H9 (cell line): ENCODE results near the gene SLC27A1. TPM values are rescaled to one million over a fixed set of nuclear protein-coding genes. Genes with fewer than 3 reads are reported as not detected.

Experiments
- DNase-seq: peaks from one replicate; pipeline ENCODE4 v3.0.0-alpha.2; 2017
- H2AFZ ChIP-seq: one replicate; pipeline ENCODE4 v1.6.1; 2013; ENCODE audit warnings: mild to moderate bottlenecking, low read length, control low read depth, moderate library complexity
- H2AK5ac ChIP-seq: 2 replicates; pipeline ENCODE4 v1.6.1; 2013; ENCODE audit warnings: low read length, control low read depth, mixed read lengths; ENCODE audit not compliant: insufficient read length
- H2BK120ac ChIP-seq: one replicate; pipeline ENCODE4 v1.6.1; 2013; ENCODE audit warnings: low read depth, mild to moderate bottlenecking, low read length, control low read depth, inconsistent platforms; ENCODE audit not compliant: poor library complexity, severe bottlenecking
- H2BK12ac ChIP-seq: 2 replicates; pipeline ENCODE4 v1.6.1; 2013; ENCODE audit warnings: low read length, control low read depth, mixed read lengths, low read depth; ENCODE audit not compliant: insufficient read length
- H2BK15ac ChIP-seq: 2 replicates; pipeline ENCODE4 v1.6.1; 2013; ENCODE audit warnings: low read depth, low read length, control low read depth
- H2BK20ac ChIP-seq: one replicate; pipeline ENCODE4 v1.6.1; 2013; ENCODE audit warnings: low read depth, mild to moderate bottlenecking, low read length, control low read depth, inconsistent platforms; ENCODE audit not compliant: poor library complexity, severe bottlenecking
- H2BK5ac ChIP-seq: 2 replicates; pipeline ENCODE4 v1.6.1; 2013; ENCODE audit warnings: low read length, control low read depth, mixed read lengths; ENCODE audit not compliant: insufficient read length
- H3K14ac ChIP-seq: 2 replicates; pipeline ENCODE4 v1.6.1; 2013; ENCODE audit warnings: low read length, control low read depth; ENCODE audit not compliant: insufficient read depth
- H3K18ac ChIP-seq: 2 replicates; pipeline ENCODE4 v1.6.1; 2013; ENCODE audit warnings: low read depth, mild to moderate bottlenecking, mixed read lengths, low read length, control low read depth; ENCODE audit not compliant: insufficient read length
- H3K23ac ChIP-seq: 2 replicates; pipeline ENCODE4 v1.6.1; 2013; ENCODE audit warnings: low read length, control low read depth, mixed read lengths, low read depth; ENCODE audit not compliant: insufficient read length
- H3K23me2 ChIP-seq: 2 replicates; pipeline ENCODE4 v1.6.1; 2013; ENCODE audit warnings: low read depth, mild to moderate bottlenecking, mixed read lengths, low read length, control low read depth; ENCODE audit not compliant: insufficient read length, poor library complexity, severe bottlenecking
- H3K27ac ChIP-seq: 2 replicates; pipeline ENCODE4 v1.5.1; 2013; ENCODE audit warnings: low read length, control low read depth, mixed read lengths, low read depth; ENCODE audit not compliant: insufficient read length
- H3K27me3 ChIP-seq: 2 replicates; pipeline ENCODE4 v1.6.1; 2013; ENCODE audit warnings: low read length, control low read depth, inconsistent platforms; ENCODE audit not compliant: insufficient read depth
- H3K4ac ChIP-seq: 2 replicates; pipeline ENCODE4 v1.6.1; 2013; ENCODE audit warnings: low read depth, mild to moderate bottlenecking, control low read depth, inconsistent platforms, low read length, moderate library complexity
- H3K4me1 ChIP-seq: 2 replicates; pipeline ENCODE4 v1.6.1; 2013; ENCODE audit warnings: low read length, control low read depth, inconsistent platforms; ENCODE audit not compliant: insufficient read depth
- H3K4me2 ChIP-seq: 2 replicates; pipeline ENCODE4 v1.6.1; 2013; ENCODE audit warnings: low read length, control low read depth, mixed read lengths; ENCODE audit not compliant: insufficient read length, insufficient read depth
- H3K56ac ChIP-seq: 2 replicates; pipeline ENCODE4 v1.6.1; 2013; ENCODE audit warnings: low read depth, mild to moderate bottlenecking, mixed read lengths, low read length, control low read depth; ENCODE audit not compliant: insufficient read length
- H3K79me1 ChIP-seq: 2 replicates; pipeline ENCODE4 v1.6.1; 2013; ENCODE audit warnings: low read depth, mild to moderate bottlenecking, moderate library complexity, low read length, control low read depth, inconsistent platforms; ENCODE audit not compliant: insufficient read depth, poor library complexity, severe bottlenecking
- H3K79me2 ChIP-seq: 2 replicates; pipeline ENCODE4 v1.6.1; 2013; ENCODE audit warnings: low read length, control low read depth, inconsistent platforms; ENCODE audit not compliant: insufficient read depth
- H3K9ac ChIP-seq: 2 replicates; pipeline ENCODE4 v1.6.1; 2013; ENCODE audit warnings: low read length, control low read depth, mixed read lengths; ENCODE audit not compliant: insufficient read length; ENCODE audit errors: extremely low read depth
- H3K9me3 ChIP-seq: one replicate; pipeline ENCODE4 v1.6.1; 2013; ENCODE audit warnings: low read depth, low read length, inconsistent platforms; ENCODE audit not compliant: control insufficient read depth
- H3T11ph ChIP-seq: one replicate; pipeline ENCODE4 v1.6.1; 2013; ENCODE audit warnings: mild to moderate bottlenecking, low read length, control low read depth, inconsistent platforms
- H4K20me1 ChIP-seq: one replicate; pipeline ENCODE4 v1.6.1; 2013; ENCODE audit not compliant: control insufficient read depth, insufficient read length, insufficient read depth
- H4K5ac ChIP-seq: 2 replicates; pipeline ENCODE4 v1.6.1; 2013; ENCODE audit warnings: low read depth, mild to moderate bottlenecking, mixed read lengths, low read length, control low read depth; ENCODE audit not compliant: insufficient read length
- H4K8ac ChIP-seq: replicated peaks from 2 replicates; pipeline ENCODE4 v1.6.1; 2013; ENCODE audit warnings: low read length, control low read depth, mixed read lengths, low read depth; ENCODE audit not compliant: insufficient read length
- H4K91ac ChIP-seq: 2 replicates; pipeline ENCODE4 v1.6.1; 2013; ENCODE audit warnings: low read depth, mild to moderate bottlenecking, moderate library complexity, mixed read lengths, low read length, control low read depth; ENCODE audit not compliant: insufficient read length
- H3K27ac Mint-ChIP-seq, 3 experiments: 2 replicates in 2 of 3; 3 replicates in 1 of 3; pipeline ENCODE4 v1.8.0; 2020 to 2021; ENCODE audit warnings: mixed read lengths in 3 of 3, mild to moderate bottlenecking in 1 of 3, moderate library complexity in 1 of 3
- H3K27me3 Mint-ChIP-seq: 2 replicates; pipeline ENCODE4 v1.8.0; 2021; ENCODE audit warnings: low read depth, mild to moderate bottlenecking, moderate library complexity, mixed read lengths
- H3K36me3 Mint-ChIP-seq, 3 experiments: 2 replicates in 2 of 3; 3 replicates in 1 of 3; pipeline ENCODE4 v1.8.0; 2020 to 2021; ENCODE audit warnings: low read depth in 3 of 3, mixed read lengths in 3 of 3; ENCODE audit not compliant: insufficient read depth in 1 of 3
- H3K4me1 Mint-ChIP-seq, 2 experiments: 2 replicates each; pipeline ENCODE4 v1.8.0; 2020; ENCODE audit warnings: mixed read lengths in 2 of 2
- H3K4me3 Mint-ChIP-seq, 2 experiments: 2 replicates in 1 of 2; 3 replicates in 1 of 2; pipeline ENCODE4 v1.8.0; 2020 to 2021; ENCODE audit warnings: mild to moderate bottlenecking in 2 of 2, mixed read lengths in 2 of 2, moderate library complexity in 1 of 2
- H3K9me3 Mint-ChIP-seq, 2 experiments: 2 replicates in 1 of 2; 3 replicates in 1 of 2; pipeline ENCODE4 v1.8.0; 2020; ENCODE audit warnings: mild to moderate bottlenecking in 2 of 2, mixed read lengths in 2 of 2, moderate library complexity in 1 of 2
- CTCF ChIP-seq: fragments of 200-600 bp; sonication (generic); conservative IDR thresholded peaks from 3 replicates; pipeline ENCODE4 v1.8.0; 2021; ENCODE audit warnings: antibody characterized with exemption, mild to moderate bottlenecking
- WGBS: extraction: QIAGEN DNeasy Blood & Tissue Kit; methylation state at CpG from one replicate; pipeline ENCODE4 v1.1.7; 2013; ENCODE audit warnings: missing lambda C conversion rate, low lambda C conversion rate, mixed read lengths; ENCODE audit not compliant: insufficient read length; ENCODE audit errors: extremely low coverage; 5-methylcytosine and 5-hydroxymethylcytosine counted together
- total RNA-seq: library from RNA; stranded (reverse); gene quantifications from 2 replicates; pipeline ENCODE4 v1.2.1, GENCODE V29; 2021

SLC27A1 gene
- total RNA-seq, 1 experiment from 2014 or later, result 6.4 TPM

DNA sequence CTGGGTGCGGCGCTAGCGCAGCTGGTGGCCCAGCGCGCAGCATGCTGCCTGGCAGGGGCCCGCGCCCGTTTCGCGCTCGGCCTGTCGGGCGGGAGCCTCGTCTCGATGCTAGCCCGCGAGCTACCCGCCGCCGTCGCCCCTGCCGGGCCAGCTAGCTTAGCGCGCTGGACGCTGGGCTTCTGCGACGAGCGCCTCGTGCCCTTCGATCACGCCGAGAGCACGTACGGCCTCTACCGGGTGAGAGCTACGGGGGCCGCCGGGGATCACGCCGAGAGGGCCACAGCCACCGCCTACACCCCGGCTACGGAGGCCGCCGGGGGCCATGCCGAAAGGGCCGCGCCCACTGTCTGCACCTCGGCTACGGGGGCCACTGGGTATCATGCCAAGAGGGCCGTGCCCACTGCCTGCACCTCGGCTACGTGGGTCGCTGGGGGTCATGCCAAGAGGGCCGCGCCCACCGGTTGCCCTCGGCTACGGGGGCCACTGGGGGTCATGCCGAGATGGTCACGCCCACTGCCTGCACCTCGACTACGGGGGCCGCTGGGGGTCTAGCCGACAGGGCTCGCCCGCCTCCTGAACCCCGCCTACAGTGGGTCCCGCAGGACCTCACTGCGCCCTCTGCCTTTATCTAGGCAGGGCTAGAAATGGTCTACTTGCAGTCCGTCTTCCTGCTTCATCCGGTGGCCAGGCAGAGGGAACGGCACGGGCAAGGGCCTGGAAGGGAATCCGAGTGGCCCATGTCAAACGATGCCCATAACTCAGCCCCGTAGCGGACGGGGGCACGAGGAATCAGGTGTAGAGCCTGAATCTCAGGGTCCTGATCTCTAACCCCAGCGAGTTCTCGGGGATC is 41.6 kb downstream of the SLC27A1 start:
- no peak overlapping the region for H3K23ac ChIP-seq
- no peak overlapping the region; the same call in 1 of the 2 replicates for H3K4ac ChIP-seq
- TF ChIP-seq CTCF, result peak; percentile 47; the same call in 2 of the 3 replicates
- H3K27ac Mint-ChIP-seq, result peak overlapping the region in 2 of 3 experiments; percentile 64 to 82; a peak in 3 of 7 replicates
- no peaks in the 10 kb centered on the region for H3K27me3 ChIP-seq
- H4K91ac ChIP-seq, result no peak overlapping the region
- H3K9ac ChIP-seq, result peak overlapping the region; percentile 74
- no peak overlapping the region for H2BK5ac ChIP-seq
- no peaks in the 10 kb centered on the region for H3K79me1 ChIP-seq
- H3K14ac ChIP-seq, result peak overlapping the region; percentile 88
- H3K18ac ChIP-seq, result peak overlapping the region; percentile 84
- peak overlapping the region; percentile 94 to 98 for H3K4me3 Mint-ChIP-seq
- no peak overlapping the region for H2BK20ac ChIP-seq
- peaks cover 13 to 22% (median 14%) of the 10 kb centered on the region in 3 experiments for H3K36me3 Mint-ChIP-seq
- no peak overlapping the region for H3K56ac ChIP-seq
- no peak overlapping the region for H2AK5ac ChIP-seq
- H3T11ph ChIP-seq, result no peak overlapping the region
- no peaks in the 10 kb centered on the region for H3K9me3 ChIP-seq
- peak overlapping the region; percentile 62 for H3K4me2 ChIP-seq
- no peak overlapping the region for H2BK15ac ChIP-seq
- H3K4me1 Mint-ChIP-seq, result peaks cover 18% of the 10 kb centered on the region in 2 experiments
- DNase-seq, result peak; percentile 93
- H3K4me1 ChIP-seq, result no peaks in the 10 kb centered on the region
- H4K20me1 ChIP-seq, result no peaks in the 10 kb centered on the region
- H2AFZ ChIP-seq, result no peak overlapping the region
- no CpG with 5 or more reads among the region's 82 CpGs for WGBS
- no peak overlapping the region for H4K8ac ChIP-seq
- H2BK120ac ChIP-seq, result no peak overlapping the region
- H4K5ac ChIP-seq, result no peak overlapping the region
- H2BK12ac ChIP-seq, result no peak overlapping the region
- H3K27ac ChIP-seq, result no peak overlapping the region
- H3K79me2 ChIP-seq, result no peaks in the 10 kb centered on the region
- H3K23me2 ChIP-seq, result peaks cover 7% of the 10 kb centered on the region
- peaks cover 0 to under 1% of the 10 kb centered on the region in 2 experiments; a peak in 1 of 5 replicates for H3K9me3 Mint-ChIP-seq
- H3K27me3 Mint-ChIP-seq, result no peaks in the 10 kb centered on the region; the same call in 1 of the 2 replicates
